ENCODE results near the gene SMC1A. TPM values are rescaled to one million over a fixed set of nuclear protein-coding genes. Genes with fewer than 3 reads are reported as not detected.

The SMC1A gene
- total and polyA plus RNA-seq, 2 of the 8 experiments (the other 6 are each of a cell fraction or from before 2014, with no cell fraction given) = 22.2 to 98.1 TPM

DNA sequence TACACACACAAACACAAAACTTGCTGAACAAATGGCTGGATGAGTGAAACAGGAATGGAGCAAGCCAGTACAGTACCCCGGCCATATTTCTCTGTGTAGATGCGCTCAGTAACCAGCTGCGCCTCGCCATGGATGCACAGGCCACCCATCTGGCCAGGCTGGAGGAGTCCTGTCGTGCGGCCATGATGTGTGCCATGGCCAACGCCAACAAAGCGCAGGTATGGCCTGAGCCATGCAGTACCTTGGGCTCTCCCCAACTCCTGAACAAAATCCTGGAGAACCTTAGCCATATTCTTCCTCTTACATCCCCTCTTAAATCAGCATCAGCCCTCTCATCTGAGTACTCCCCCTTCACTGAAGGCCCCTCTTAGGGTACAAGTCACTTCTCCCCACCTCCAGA, 7.3 kb upstream of the SMC1A start (continued):
- no peak for TF ChIP-seq CREB1 (IDR thresholded peaks at IDR 0.05)
